HG03432 (cell line): ENCODE results near the gene PIGK.

Experiments used
- ATAC-seq: cut with Tn5 transposase; IDR thresholded peaks from one replicate; pipeline ENCODE4 v1.9.1; 2021; ENCODE audit warnings: mild to moderate bottlenecking, moderate library complexity; ENCODE audit not compliant: unreplicated experiment

The PIGK gene

GRCh38 chr1:77044133-77044849 lies 174.9 kb downstream of the PIGK start:
- no peak for ATAC-seq

GRCh38 chr1:77040826-77041225 lies 178.4 kb downstream of the PIGK start:
- ATAC-seq = no peak

GRCh38 chr1:77039739-77040138 lies 179.5 kb downstream of the PIGK start:
- no peak for ATAC-seq

GRCh38 chr1:77039111-77039510 lies 180.1 kb downstream of the PIGK start:
- ATAC-seq = no peak
